Stimulated activated memory B cell treated with anti-CD40 and anti-IgM and Interleukin-4, amounts not matched to agents 10 μg/mL and 1 μg/mL and 100 μg/mL, for 72 hours (primary cell): ENCODE results near the gene WDR26.
"Not testable (repeated sequence)": the region's sequence is repeated elsewhere in the genome, so short reads cannot be mapped to it uniquely, and the experiment has no call there.

Source experiments
- ATAC-seq: fragments of 150-1000 bp; cut with Tn5 transposase; 2 replicates; pipeline ENCODE4 v1.10.0; 2021
- H3K27ac Mint-ChIP-seq: one replicate; pipeline ENCODE4 v1.8.0; 2022; ENCODE audit warnings: mild to moderate bottlenecking, mixed read lengths
- H3K27me3 Mint-ChIP-seq: one replicate; pipeline ENCODE4 v1.8.0; 2022; ENCODE audit warnings: mixed read lengths
- H3K36me3 Mint-ChIP-seq: one replicate; pipeline ENCODE4 v1.8.0; 2022; ENCODE audit warnings: mixed read lengths
- H3K4me1 Mint-ChIP-seq: one replicate; pipeline ENCODE4 v1.8.0; 2022; ENCODE audit warnings: mixed read lengths
- H3K4me3 Mint-ChIP-seq: one replicate; pipeline ENCODE4 v1.8.0; 2022; ENCODE audit warnings: mild to moderate bottlenecking, moderate library complexity, mixed read lengths
- H3K9me3 Mint-ChIP-seq: one replicate; pipeline ENCODE4 v1.8.0; 2022; ENCODE audit warnings: mixed read lengths

The WDR26 gene

DNA sequence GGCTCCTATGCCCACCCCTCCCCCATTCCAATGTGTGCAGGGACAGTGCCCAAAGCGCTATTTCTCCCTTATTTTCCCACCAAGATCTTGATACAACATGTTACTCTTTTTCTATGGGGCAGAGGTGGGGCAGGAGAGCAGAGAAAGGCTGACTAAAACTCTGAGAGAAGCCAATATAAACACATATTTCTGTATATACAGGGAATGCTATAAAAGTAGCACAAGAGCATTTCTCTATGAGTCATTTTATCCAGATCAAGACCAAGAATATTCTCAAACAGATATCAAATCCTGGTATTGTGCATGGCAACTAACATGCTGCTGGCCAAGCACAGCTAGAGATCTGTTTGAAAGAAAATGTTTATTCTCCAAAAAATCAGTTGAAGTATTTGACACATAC is 7.3 kb downstream of the WDR26 start:
- Mint-ChIP-seq H3K4me1 (peaks cover 37% of the 10 kb centered on the region), H3K9me3 (no peaks in the 10 kb centered on the region), H3K4me3 (no peak overlapping the region), H3K27ac (no peak overlapping the region), H3K27me3 (no peaks in the 10 kb centered on the region), H3K36me3 (peaks cover 46% of the 10 kb centered on the region)
- no peak for ATAC-seq

DNA sequence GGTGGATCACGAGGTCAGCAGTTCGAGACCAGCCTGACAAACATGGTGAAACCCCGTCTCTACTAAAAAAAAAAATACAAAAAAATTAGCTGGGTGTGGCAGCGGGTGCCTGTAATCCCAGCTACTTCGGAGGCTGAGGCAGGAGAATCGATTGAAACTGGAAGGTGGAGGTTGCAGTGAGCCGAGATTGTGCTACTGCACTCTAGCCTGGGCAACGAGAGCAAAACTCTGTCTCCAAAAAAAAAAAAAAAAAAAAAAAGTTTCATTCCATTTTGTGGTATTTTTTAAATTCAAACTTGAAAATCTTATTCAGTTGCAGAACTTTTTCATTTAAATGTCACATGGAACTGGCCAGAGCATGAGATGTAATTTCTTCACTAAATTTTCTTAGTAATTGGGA is 7.7 kb downstream of the WDR26 start:
- H3K4me1 Mint-ChIP-seq, result peaks cover 32% of the 10 kb centered on the region
- peaks cover 48% of the 10 kb centered on the region for H3K36me3 Mint-ChIP-seq
- H3K4me3 Mint-ChIP-seq, ATAC-seq, H3K27ac Mint-ChIP-seq, H3K27me3 Mint-ChIP-seq, H3K9me3 Mint-ChIP-seq: not testable (repeated sequence)

DNA sequence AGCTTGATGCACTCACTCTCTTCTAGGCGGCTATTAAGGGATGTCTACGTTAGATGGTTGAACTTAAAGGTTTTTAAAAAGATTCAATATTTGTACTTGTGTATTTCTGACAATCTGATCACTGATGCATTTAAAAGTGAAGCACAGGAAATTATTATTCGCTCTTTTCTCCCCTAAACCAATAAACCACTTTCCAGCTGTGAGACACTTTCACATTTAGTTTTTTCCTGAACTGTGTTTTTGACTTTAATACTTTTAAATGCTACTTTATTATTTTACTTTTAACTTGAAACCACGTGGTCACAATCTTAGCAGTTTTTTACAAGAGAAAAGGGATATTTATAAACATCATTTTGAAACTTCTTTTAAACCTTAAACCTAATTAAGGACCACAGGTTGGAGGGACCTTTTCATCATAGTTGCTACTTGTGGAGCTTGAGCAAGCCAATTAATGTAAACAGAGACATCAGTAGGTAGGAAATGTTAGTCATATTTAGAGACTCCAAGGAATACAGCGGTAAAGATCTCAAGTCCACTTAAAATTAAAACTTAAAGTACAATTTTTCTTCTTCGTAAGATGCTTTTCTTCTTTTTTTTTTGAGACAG is 9.2 kb downstream of the WDR26 start:
- Mint-ChIP-seq H3K36me3 (peaks cover 46% of the 10 kb centered on the region), H3K27me3 (no peaks in the 10 kb centered on the region), H3K27ac (peak overlapping the region; percentile 64), H3K4me1 (peaks cover 21% of the 10 kb centered on the region), H3K4me3 (no peak overlapping the region), H3K9me3 (no peaks in the 10 kb centered on the region)
- no peak for ATAC-seq

DNA sequence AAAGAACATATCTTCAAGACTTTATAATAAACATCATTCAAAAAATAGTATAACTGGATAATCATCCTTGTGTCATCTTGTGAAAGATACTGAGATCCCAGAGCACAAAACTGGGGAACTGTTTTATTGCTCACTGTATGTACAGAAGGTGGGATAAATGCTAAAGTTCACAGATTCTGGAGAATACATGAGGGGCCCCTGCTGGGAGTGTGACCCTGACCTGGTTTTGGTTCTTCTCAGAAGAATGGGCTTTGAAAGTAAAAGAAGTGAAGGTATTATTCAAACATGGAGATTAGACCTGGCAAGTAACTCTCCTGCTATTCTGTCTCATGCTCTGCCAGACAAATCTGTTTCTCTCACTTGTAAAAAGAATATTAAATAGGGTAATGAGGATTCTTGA is 14.5 kb downstream of the WDR26 start:
- Mint-ChIP-seq H3K36me3 (peaks cover 50% of the 10 kb centered on the region), H3K4me3 (no peak overlapping the region), H3K9me3 (no peaks in the 10 kb centered on the region), H3K27me3 (no peaks in the 10 kb centered on the region), H3K4me1 (peaks cover 6% of the 10 kb centered on the region), H3K27ac (no peak overlapping the region)
- ATAC-seq, result no peak

DNA sequence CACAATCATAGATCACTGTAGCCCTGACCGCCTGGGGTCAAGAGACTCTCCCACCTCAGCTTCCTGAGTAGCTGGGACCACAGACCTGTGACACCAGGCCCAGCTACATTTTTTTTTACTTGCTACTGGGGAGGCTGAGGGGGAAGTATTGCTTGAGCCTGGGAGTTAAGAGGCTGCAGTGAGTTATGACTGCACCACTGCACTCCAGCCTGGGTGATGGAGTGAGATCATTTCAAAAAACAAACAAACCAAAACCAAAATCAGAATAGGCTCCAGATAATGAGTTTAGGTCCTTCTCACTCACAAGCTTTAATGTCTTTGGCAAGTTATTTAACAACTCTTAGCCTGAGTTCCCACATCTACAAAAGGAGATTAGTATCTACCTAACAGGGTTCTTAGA is 22.8 kb downstream of the WDR26 start:
- Mint-ChIP-seq H3K27ac (no peak overlapping the region), H3K4me3 (no peak overlapping the region), H3K4me1 (no peaks in the 10 kb centered on the region), H3K27me3 (no peaks in the 10 kb centered on the region), H3K9me3 (no peaks in the 10 kb centered on the region), H3K36me3 (peaks cover 33% of the 10 kb centered on the region)
- ATAC-seq, result no peak

DNA sequence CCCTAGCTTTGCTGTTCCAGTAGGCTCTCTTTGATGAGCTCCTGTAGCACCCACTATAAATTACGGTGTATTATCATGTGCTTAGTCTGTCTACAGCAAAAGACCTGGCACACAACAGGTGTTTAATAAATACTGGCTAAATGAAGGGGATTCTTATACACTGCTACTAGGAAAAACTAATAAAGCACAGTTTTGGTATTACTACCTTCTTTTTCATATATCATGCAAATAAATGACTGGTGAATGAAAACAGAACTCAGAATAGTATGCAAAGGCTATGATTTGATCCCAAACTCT is 26.4 kb downstream of the WDR26 start:
- no peak overlapping the region for H3K27ac Mint-ChIP-seq
- no peaks in the 10 kb centered on the region for H3K27me3 Mint-ChIP-seq
- H3K36me3 Mint-ChIP-seq, result peaks cover 39% of the 10 kb centered on the region
- H3K4me1 Mint-ChIP-seq, result peaks cover 7% of the 10 kb centered on the region
- no peaks in the 10 kb centered on the region for H3K9me3 Mint-ChIP-seq
- no peak overlapping the region for H3K4me3 Mint-ChIP-seq
- no peak for ATAC-seq

DNA sequence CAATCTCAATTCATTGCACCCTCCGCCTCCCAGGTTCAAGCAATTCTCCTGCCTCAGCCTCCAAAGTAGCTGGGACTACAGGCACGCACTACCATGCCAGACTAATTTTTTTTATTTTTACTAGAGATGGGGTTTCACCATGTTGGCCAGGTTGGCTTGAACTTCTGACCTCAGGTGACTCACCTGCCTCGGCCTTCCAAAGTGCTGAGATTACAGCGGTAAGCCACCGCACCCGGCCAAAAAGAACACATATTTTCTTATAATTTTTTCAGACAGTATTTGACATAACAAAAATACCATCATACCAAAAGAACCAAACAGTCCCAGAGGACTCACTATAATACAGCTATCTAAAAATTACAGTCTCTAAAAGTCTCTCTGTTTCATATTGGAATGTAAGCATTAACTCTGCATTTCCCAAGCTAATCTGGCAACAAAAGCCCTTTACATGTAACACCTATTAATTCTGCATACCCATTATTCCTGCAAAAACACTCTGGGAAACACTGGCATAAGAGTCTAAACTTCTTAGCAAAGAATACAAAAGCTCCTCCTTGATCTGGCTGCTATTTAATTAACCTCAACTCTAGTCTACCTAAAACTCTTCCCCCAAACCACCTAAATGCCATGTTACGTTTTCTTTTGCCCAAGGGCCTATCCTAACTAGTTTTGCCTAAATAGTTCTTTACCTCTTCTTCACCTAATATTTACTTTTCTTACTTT is 26.9 kb downstream of the WDR26 start:
- H3K9me3 Mint-ChIP-seq, result no peaks in the 10 kb centered on the region
- H3K4me1 Mint-ChIP-seq, result peaks cover 7% of the 10 kb centered on the region
- no peak for ATAC-seq
- no peaks in the 10 kb centered on the region for H3K27me3 Mint-ChIP-seq
- no peak overlapping the region for H3K27ac Mint-ChIP-seq
- no peak overlapping the region for H3K4me3 Mint-ChIP-seq
- peaks cover 39% of the 10 kb centered on the region for H3K36me3 Mint-ChIP-seq

DNA sequence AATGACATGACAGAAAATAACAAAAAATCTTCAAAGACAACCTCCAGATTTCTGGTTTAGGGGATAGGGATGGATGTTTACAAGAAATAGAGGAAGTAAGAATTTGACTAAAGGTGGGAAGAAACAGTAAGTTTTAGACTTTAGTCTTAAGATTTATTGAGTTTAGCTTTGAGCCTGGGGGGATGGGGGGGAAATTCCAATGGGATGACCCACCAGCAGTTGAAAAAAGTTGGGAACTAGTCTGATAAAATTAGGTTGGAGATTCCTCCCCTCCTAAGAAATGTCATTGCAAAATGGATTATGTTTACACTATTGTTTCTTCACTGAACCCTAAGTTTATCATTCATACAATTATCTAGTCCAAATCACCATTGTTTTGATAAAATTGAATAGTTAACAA is 28.4 kb downstream of the WDR26 start:
- H3K4me3 Mint-ChIP-seq, result no peak overlapping the region
- H3K27me3 Mint-ChIP-seq, result no peaks in the 10 kb centered on the region
- ATAC-seq, result no peak
- H3K27ac Mint-ChIP-seq, result peak overlapping the region; percentile 57
- H3K9me3 Mint-ChIP-seq, result no peaks in the 10 kb centered on the region
- H3K4me1 Mint-ChIP-seq, result peaks cover 7% of the 10 kb centered on the region
- peaks cover 40% of the 10 kb centered on the region for H3K36me3 Mint-ChIP-seq

DNA sequence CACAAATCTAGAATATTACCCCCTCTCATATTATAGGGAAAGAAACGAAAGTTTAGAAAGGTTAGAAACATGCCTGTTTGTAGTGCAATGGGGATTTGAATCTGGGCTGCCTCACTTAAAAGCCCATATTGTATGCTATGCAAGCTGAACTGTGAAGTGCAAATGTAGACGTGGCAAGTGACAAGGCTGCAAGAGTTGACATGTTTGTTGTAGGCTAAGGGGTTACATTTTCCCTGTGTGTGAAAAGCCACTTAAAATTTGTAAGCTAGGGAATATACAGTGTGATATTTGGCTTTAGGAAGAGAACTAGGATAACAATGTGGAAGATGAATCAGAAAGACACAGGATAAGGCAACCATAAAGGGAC is 29.0 kb downstream of the WDR26 start:
- ATAC-seq, result no peak
- H3K4me1 Mint-ChIP-seq, result peaks cover 7% of the 10 kb centered on the region
- peaks cover 40% of the 10 kb centered on the region for H3K36me3 Mint-ChIP-seq
- no peak overlapping the region for H3K4me3 Mint-ChIP-seq
- peak overlapping the region; percentile 57 for H3K27ac Mint-ChIP-seq
- no peaks in the 10 kb centered on the region for H3K9me3 Mint-ChIP-seq
- H3K27me3 Mint-ChIP-seq, result no peaks in the 10 kb centered on the region

DNA sequence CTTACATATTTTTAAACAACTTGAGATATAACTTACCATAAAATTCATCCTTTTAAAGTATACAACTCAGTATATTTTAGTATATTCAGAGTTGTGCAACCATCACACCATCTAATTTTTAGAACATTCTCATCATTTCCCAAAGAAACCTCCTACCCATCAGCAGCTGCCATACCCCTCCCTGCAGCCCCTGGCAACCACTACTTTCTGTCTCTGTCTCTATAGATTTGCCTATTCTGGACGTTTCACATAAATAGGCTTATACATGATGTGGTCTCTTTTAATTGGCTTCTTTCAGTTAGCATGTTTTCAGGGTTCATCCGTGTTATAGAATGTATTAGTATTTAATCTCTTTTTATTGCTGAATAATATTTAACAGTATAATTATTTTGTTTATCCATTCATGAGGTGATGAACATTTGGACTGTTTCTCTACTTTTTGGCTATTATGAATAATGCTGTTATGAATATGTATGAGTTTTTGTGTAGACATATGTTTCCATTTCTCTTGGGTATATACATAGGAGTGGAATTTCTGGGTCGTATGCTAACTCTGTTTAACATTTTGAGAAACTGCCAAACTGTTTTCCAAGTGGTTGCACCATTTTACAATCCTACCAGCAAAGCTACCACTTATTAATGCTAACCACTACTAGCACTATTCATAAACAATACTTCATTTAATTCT is 29.5 kb downstream of the WDR26 start:
- Mint-ChIP-seq H3K36me3 (peaks cover 38% of the 10 kb centered on the region), H3K27me3 (no peaks in the 10 kb centered on the region), H3K4me3 (no peak overlapping the region), H3K9me3 (no peaks in the 10 kb centered on the region), H3K4me1 (peaks cover 7% of the 10 kb centered on the region), H3K27ac (no peak overlapping the region)
- ATAC-seq, result no peak

DNA sequence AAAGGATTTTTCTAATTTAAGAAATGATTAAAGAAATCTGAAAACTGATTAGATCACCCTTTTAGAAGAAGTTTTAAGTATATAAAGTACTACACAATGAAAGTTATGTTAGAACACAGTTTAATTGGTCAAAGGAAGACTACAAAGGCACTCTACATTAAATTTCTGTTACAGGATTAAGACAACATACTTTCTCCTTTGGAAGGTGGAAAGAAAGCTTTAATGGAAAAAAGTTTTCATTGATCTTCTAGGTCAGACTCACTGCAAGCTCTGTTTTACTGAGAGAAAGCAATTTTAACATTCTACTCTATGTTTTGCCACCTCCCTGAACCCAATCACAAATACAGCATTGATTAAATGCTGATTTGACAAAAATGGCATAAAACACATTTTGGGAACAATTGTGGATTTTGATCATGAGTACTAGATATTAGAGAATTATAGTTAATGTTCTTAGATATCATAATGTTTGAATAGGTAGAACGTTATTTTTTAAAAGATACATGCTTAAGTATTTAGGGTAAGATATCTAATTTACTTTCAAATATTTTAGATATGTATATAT is 32.0 kb downstream of the WDR26 start:
- no peak overlapping the region for H3K4me3 Mint-ChIP-seq
- no peak for ATAC-seq
- peaks cover 7% of the 10 kb centered on the region for H3K4me1 Mint-ChIP-seq
- H3K27me3 Mint-ChIP-seq, result no peaks in the 10 kb centered on the region
- peaks cover 43% of the 10 kb centered on the region for H3K36me3 Mint-ChIP-seq
- no peaks in the 10 kb centered on the region for H3K9me3 Mint-ChIP-seq
- H3K27ac Mint-ChIP-seq, result no peak overlapping the region

DNA sequence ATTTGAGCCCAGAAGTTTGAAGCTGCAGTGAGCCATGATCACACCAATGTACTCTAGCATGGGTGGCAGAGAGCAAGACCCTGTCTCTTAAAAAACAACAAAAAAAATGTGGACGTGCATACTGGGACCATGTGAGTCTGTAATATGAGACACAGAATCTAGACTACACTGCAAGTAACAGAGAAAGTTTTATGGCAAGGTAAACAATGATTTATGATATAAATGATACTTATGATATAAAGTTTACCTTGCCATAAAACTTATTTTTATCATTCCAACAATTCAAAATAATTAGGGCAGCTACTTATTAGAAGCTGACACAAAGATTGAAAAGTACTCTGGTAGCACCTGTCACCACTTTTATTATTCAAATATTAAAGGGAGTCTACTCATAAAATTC is 34.7 kb downstream of the WDR26 start:
- H3K4me3 Mint-ChIP-seq, result no peak overlapping the region
- H3K4me1 Mint-ChIP-seq, result no peaks in the 10 kb centered on the region
- ATAC-seq, result no peak
- no peaks in the 10 kb centered on the region for H3K27me3 Mint-ChIP-seq
- H3K9me3 Mint-ChIP-seq, result no peaks in the 10 kb centered on the region
- peaks cover 36% of the 10 kb centered on the region for H3K36me3 Mint-ChIP-seq
- H3K27ac Mint-ChIP-seq, result no peak overlapping the region

DNA sequence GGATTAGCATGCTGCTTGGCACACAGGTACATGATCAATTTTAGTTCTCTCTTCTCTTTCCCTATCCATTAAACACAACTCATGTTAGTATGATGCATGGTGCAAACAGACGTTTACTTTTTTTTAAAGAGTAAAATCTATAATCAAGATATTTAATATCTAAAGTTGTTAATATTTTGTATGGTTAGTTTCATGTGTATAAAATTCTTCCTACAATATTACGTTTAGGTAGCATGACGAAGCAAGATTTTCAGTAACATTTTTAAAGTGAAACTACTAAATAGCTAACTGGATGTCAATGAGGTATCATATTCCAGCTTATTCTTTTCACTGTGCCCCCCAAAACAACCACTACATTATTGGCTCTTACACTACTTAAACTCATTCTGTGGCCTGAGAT is 41.3 kb downstream of the WDR26 start:
- H3K4me3 Mint-ChIP-seq, result no peak overlapping the region
- no peaks in the 10 kb centered on the region for H3K4me1 Mint-ChIP-seq
- no peaks in the 10 kb centered on the region for H3K27me3 Mint-ChIP-seq
- H3K27ac Mint-ChIP-seq, result no peak overlapping the region
- H3K9me3 Mint-ChIP-seq, result no peaks in the 10 kb centered on the region
- ATAC-seq, result no peak
- H3K36me3 Mint-ChIP-seq, result peaks cover 41% of the 10 kb centered on the region

DNA sequence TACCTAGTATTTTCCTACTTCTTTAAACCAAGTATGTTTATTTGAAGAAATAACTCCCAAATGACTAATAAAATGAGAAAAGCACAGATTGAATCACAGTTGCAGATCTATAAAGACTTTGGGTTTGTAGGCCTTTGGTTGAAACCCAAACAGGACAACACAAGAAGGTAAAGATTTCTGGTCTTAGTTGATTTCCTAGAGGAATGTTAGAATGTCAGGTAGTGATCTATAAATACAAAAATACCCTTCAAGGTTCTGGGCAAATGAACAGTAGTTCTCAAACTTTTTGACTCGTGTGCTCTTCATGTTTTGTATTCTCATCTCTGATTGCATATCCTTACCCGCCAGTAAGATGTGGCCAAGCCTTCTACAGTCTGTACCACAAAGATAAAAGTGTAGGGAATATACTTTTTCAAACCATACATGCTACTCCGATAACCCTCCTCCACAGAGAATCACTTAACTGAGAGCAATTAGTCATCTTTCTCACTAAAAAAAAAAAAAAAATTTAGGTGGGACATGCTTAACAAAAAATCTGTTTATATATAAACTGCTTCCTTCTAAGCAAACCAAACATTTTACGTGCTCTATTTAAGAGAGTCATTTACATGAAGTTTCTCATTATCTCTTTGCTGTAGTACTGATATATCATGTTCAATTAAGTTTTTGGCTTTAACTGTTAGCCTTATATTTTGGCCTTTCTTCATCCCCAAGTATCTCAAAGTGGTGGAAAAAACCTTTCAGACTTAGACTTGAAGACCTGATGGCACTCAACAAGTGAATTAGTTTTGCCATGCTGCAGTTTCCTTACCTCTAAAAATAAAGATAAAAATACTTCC is 42.0 kb downstream of the WDR26 start:
- H3K36me3 Mint-ChIP-seq, result peaks cover 36% of the 10 kb centered on the region

DNA sequence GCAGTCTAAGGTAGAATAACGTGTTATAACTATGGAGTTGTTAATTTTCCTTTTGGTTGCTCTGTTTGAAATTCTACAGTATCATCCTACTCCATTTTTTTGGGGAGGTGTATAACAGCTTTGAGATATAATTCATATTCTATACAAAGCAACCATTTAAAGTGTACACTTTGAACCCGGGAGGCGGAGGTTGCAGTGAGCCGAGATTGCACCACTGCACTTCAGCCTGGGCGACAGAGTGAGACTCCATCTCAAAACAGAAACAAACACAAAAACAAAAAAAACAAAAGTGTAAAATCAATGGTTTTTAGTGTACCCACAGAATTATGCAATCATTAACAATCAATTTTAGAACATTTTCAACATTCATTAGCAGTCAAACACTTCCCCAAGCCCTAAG is 44.1 kb downstream of the WDR26 start:
- H3K4me3 Mint-ChIP-seq, result no peak overlapping the region
- no peaks in the 10 kb centered on the region for H3K27me3 Mint-ChIP-seq
- H3K36me3 Mint-ChIP-seq, result peaks cover 25% of the 10 kb centered on the region
- H3K27ac Mint-ChIP-seq, result no peak overlapping the region
- no peaks in the 10 kb centered on the region for H3K4me1 Mint-ChIP-seq
- H3K9me3 Mint-ChIP-seq, result no peaks in the 10 kb centered on the region
- no peak for ATAC-seq

More for the DNA sequence above, 42.0 kb downstream of the WDR26 start:
- no peaks in the 10 kb centered on the region for H3K4me1 Mint-ChIP-seq
- ATAC-seq, result no peak
- H3K27ac Mint-ChIP-seq, result no peak overlapping the region
- no peak overlapping the region for H3K4me3 Mint-ChIP-seq
- no peaks in the 10 kb centered on the region for H3K27me3 Mint-ChIP-seq
- H3K9me3 Mint-ChIP-seq, result no peaks in the 10 kb centered on the region
